Cortex of kidney (tissue), 1 donor: ENCODE results near the gene VDR.

Experiments
- DNase-seq: peaks from one replicate; lab custom pipeline; 2025; lab: John Stamatoyannopoulos, UW

VDR gene

GRCh38 chr12:47793015-47793681 is 111.6 kb downstream of the VDR start:
- no peak for DNase-seq

GRCh38 chr12:47791874-47792273 is 112.9 kb downstream of the VDR start:
- DNase-seq, result no peak
